Activated T-cell treated with anti-CD3 and anti-CD28 coated beads, Interleukin-2, amount 50 U/mL, for 72 hours (primary cell): ENCODE data around the gene PTPN2. TPM values are rescaled to one million over a fixed set of nuclear protein-coding genes. Genes with fewer than 3 reads are reported as not detected.
"Not testable (repeated sequence)": the region's sequence is repeated elsewhere in the genome, so short reads cannot be mapped to it uniquely, and the experiment has no call there.

Experiments used
- ATAC-seq, 2 donors: fragments of 150-1000 bp; cut with Tn5 transposase; replicated peaks in 1 of 2; 2 replicates each; pipeline ENCODE4 v1.10.0; 2021; ENCODE audit warnings: moderate library complexity in 2 of 2, mild to moderate bottlenecking in 1 of 2
- DNase-seq, 2 donors: peaks; one replicate each; pipeline ENCODE4 v3.0.0; 2021 to 2022; ENCODE audit warnings: mixed read lengths in 1 of 2
- H3K27ac Mint-ChIP-seq: one replicate; pipeline ENCODE4 v1.8.0; 2022; ENCODE audit warnings: mild to moderate bottlenecking, moderate library complexity, mixed read lengths
- H3K27me3 Mint-ChIP-seq: one replicate; pipeline ENCODE4 v1.8.0; 2022; ENCODE audit warnings: low read depth, mixed read lengths
- H3K36me3 Mint-ChIP-seq, 2 donors: one replicate each; pipeline ENCODE4 v1.8.0; 2022; ENCODE audit warnings: mixed read lengths in 2 of 2, mild to moderate bottlenecking in 1 of 2; ENCODE audit not compliant: insufficient read depth in 2 of 2
- H3K4me1 Mint-ChIP-seq: one replicate; pipeline ENCODE4 v1.8.0; 2022; ENCODE audit warnings: low read depth, mixed read lengths
- H3K4me3 Mint-ChIP-seq, 2 donors: one replicate each; pipeline ENCODE4 v1.8.0; 2022; ENCODE audit warnings: mild to moderate bottlenecking in 2 of 2, mixed read lengths in 2 of 2, moderate library complexity in 2 of 2
- H3K9me3 Mint-ChIP-seq, 2 donors: one replicate each; pipeline ENCODE4 v1.8.0; 2022; ENCODE audit warnings: mixed read lengths in 2 of 2
- total RNA-seq, 2 donors: library from RNA; stranded (reverse); gene quantifications; one replicate each; pipeline ENCODE4 v1.2.3, GENCODE V29; 2022

The PTPN2 gene
- total RNA-seq, 2 donors from 2014 or later, result 84.9 to 86.2 TPM

- no peaks in the 10 kb centered on the region for H3K4me1 Mint-ChIP-seq
- H3K36me3 Mint-ChIP-seq, result peaks cover 0 to 3% of the 10 kb centered on the region in 2 donors
- no peaks in the 10 kb centered on the region for H3K27me3 Mint-ChIP-seq
- no peak overlapping the region for H3K27ac Mint-ChIP-seq
- H3K4me3 Mint-ChIP-seq, result no peak overlapping the region
- DNase-seq (no peak), ATAC-seq (no peak)
- no peaks in the 10 kb centered on the region for H3K9me3 Mint-ChIP-seq
These were observed 97.4 kb downstream of the PTPN2 start for GRCh38 chr18:12786669-12787068.

GRCh38 chr18:12783524-12783923, 100.5 kb downstream of the PTPN2 start:
- Mint-ChIP-seq H3K36me3 (peaks cover 0 to 3% of the 10 kb centered on the region in 2 donors), H3K4me3 (no peak overlapping the region), H3K9me3 (no peaks in the 10 kb centered on the region), H3K27me3 (no peaks in the 10 kb centered on the region), H3K27ac (no peak overlapping the region), H3K4me1 (no peaks in the 10 kb centered on the region)
- DNase-seq (no peak), ATAC-seq (no peak)

- no peak for DNase-seq
- H3K4me1 Mint-ChIP-seq, result no peaks in the 10 kb centered on the region
- no peak for ATAC-seq
- no peak overlapping the region for H3K27ac Mint-ChIP-seq
- no peaks in the 10 kb centered on the region for H3K9me3 Mint-ChIP-seq
- H3K27me3 Mint-ChIP-seq, result no peaks in the 10 kb centered on the region
- peaks cover 0 to 3% of the 10 kb centered on the region in 2 donors for H3K36me3 Mint-ChIP-seq
- H3K4me3 Mint-ChIP-seq, result no peak overlapping the region
These were observed 101.5 kb downstream of the PTPN2 start for GRCh38 chr18:12782521-12782920.

- DNase-seq (no peak), ATAC-seq (no peak)
- Mint-ChIP-seq H3K27me3 (no peaks in the 10 kb centered on the region), H3K9me3 (peaks cover 0 to 4% of the 10 kb centered on the region in 2 donors), H3K27ac (no peak overlapping the region), H3K4me3 (no peak overlapping the region), H3K36me3 (peaks cover 4% of the 10 kb centered on the region in 2 donors), H3K4me1 (peaks cover 8% of the 10 kb centered on the region)
These were observed 104.6 kb downstream of the PTPN2 start for GRCh38 chr18:12779456-12779855.

- peaks cover 0 to 4% of the 10 kb centered on the region in 2 donors for H3K9me3 Mint-ChIP-seq
- no peak for DNase-seq
- H3K4me1 Mint-ChIP-seq, result peaks cover 8% of the 10 kb centered on the region
- no peak overlapping the region for H3K4me3 Mint-ChIP-seq
- no peak for ATAC-seq
- H3K27me3 Mint-ChIP-seq, result no peaks in the 10 kb centered on the region
- H3K36me3 Mint-ChIP-seq, result peaks cover 4% of the 10 kb centered on the region in 2 donors
- H3K27ac Mint-ChIP-seq, result no peak overlapping the region
These were observed 105.0 kb downstream of the PTPN2 start for GRCh38 chr18:12779043-12779442.

DNA sequence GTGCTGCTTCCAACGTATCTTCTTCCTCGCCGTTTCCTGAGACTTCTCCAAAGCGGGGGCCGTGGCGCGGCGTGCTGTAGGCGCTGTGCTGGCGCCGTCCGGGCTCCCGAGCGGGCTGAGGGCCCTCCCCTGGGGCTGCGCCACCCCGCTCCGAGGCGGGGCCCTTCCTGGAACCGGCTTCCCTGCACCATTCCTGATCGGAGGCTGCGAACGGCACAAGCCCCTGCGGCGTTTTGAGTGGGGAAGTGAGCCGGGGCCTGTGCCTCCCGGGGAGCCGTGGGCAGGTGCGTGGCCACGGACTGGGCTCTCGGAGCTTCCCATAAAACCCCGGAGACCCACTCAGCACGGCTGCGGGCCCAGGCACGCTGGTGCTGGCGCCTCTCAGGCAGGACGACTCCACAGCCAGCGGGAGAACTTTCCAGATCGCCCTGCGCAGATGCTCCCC, 106.5 kb downstream of the PTPN2 start:
- Mint-ChIP-seq H3K9me3 (peaks cover 0 to 4% of the 10 kb centered on the region in 2 donors), H3K27me3 (no peaks in the 10 kb centered on the region), H3K4me1 (peaks cover 8% of the 10 kb centered on the region), H3K27ac (no peak overlapping the region), H3K4me3 (peak overlapping the region; percentile 59 to 68), H3K36me3 (peaks cover 4% of the 10 kb centered on the region in 2 donors)
- DNase-seq (no peak), ATAC-seq (peak in 1 of 2 donors; percentile 48)

DNA sequence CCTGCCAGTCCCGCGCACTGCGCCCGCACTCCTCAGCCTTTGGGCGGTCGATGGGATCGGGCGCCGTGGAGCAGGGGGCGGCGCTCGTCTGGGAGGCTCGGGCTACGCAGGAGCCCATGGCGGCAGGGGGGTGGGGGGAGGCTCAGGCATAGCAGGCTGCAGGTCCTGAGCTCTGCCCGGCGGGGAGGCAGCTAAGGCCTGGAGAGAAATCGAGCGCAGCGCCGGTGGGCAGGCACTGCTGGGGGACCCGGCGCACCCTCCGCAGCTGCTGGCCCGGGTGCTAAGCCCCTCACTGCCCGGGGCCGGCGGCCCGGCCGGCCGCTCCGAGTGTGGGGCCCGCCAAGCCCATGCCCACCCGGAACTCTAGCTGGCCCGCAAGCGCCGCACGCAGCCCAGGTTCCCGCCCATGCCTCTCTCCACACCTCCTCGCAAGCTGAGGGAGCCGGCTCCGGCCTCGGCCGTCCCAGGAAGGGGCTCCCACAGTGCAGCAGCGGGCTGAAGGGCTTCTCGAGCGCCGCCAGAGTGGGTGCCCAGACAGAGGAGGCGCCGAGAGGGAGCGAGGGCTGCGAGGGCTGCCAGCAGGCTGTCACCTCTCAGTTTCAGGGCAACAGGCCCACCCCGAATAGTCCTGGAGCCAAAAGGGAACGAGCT, 107.1 kb downstream of the PTPN2 start:
- peak in 1 of 2 donors; percentile 20 for ATAC-seq

GRCh38 chr18:12776415-12776814, 107.6 kb downstream of the PTPN2 start:
- H3K9me3 Mint-ChIP-seq, H3K4me1 Mint-ChIP-seq, H3K36me3 Mint-ChIP-seq, DNase-seq, H3K27me3 Mint-ChIP-seq, ATAC-seq, H3K27ac Mint-ChIP-seq: not testable (repeated sequence)
- peak overlapping the region; percentile 70 to 90 for H3K4me3 Mint-ChIP-seq

More for the DNA sequence above, 107.1 kb downstream of the PTPN2 start:
- no peak for DNase-seq
- peaks cover 4% of the 10 kb centered on the region in 2 donors for H3K36me3 Mint-ChIP-seq
- no peak overlapping the region for H3K27ac Mint-ChIP-seq
- peak overlapping the region; percentile 59 to 68 for H3K4me3 Mint-ChIP-seq
- peaks cover 8% of the 10 kb centered on the region for H3K4me1 Mint-ChIP-seq
- H3K27me3 Mint-ChIP-seq, result no peaks in the 10 kb centered on the region
- H3K9me3 Mint-ChIP-seq, result peaks cover 0 to 4% of the 10 kb centered on the region in 2 donors

DNA sequence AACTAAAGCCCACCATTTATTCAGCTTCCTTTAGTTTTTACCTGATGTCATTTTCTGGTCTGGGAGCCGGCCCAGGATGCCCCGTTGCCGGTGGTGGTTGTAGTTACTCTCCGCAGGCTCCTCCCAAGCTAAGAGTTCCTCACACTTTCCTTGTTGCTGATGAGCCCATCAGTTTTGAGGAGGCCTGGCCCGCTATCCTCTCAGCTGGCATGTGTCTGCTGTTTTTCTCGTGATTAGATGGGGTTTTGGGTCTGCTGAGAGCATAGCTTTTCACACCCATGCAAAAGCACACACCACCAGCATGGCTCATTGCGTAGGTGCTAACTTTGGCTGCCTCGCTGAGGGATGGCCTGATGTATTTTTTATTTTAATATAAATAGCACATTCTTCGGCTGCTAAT, 109.1 kb downstream of the PTPN2 start:
- no peak overlapping the region for H3K27ac Mint-ChIP-seq
- peaks cover 4% of the 10 kb centered on the region in 2 donors for H3K36me3 Mint-ChIP-seq
- DNase-seq, result no peak

DNA sequence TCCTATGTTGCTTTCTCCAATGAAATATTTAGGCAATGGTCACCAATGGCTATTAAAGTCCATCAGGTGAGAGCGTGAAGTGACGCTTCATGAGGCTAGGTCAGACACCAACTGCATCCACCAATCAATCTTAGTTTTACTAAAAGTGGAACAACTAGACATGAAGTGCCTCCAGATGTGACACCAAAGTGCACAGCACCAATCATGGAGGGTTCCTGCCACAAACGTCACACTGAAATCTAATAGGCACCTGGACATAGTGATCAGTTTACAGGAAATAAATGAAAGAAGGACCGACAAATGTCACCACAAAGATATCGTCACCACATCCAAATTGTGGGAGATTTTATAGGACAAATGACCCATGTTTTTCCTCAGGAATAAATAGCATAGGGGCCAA, 110.7 kb downstream of the PTPN2 start:
- peaks cover 4% of the 10 kb centered on the region in 2 donors for H3K36me3 Mint-ChIP-seq
- H3K4me1 Mint-ChIP-seq, result peaks cover 8% of the 10 kb centered on the region
- no peak for ATAC-seq
- peak overlapping the region in 1 of 2 donors; percentile 48 for H3K4me3 Mint-ChIP-seq
- peaks cover 0 to 4% of the 10 kb centered on the region in 2 donors for H3K9me3 Mint-ChIP-seq
- no peaks in the 10 kb centered on the region for H3K27me3 Mint-ChIP-seq
- H3K27ac Mint-ChIP-seq, result no peak overlapping the region
- DNase-seq, result no peak

More for the DNA sequence above, 109.1 kb downstream of the PTPN2 start:
- Mint-ChIP-seq H3K27me3 (no peaks in the 10 kb centered on the region), H3K4me3 (peak overlapping the region; percentile 39 to 90), H3K9me3 (peaks cover 0 to 4% of the 10 kb centered on the region in 2 donors), H3K4me1 (peaks cover 8% of the 10 kb centered on the region)
- peak in 1 of 2 donors; percentile 43 for ATAC-seq

DNA sequence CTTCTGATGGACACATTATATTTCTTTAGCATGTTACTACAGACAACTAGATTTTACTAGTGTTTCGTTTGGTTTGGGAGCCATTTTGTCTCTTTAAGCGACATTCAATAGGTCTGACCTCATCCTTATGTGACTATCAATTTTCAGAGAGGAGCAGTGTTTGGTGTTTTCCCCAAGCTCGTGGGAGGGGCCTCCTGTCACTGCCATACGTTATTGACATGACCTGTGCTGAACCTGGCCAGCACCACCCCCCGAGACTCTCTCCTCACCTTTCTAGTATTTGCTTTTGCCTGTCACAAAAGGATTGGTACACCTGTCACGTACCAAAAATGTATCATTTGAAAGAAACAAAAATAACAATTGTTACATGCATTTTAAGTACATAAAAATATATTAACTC, 111.9 kb downstream of the PTPN2 start:
- Mint-ChIP-seq H3K9me3 (peaks cover 0 to 4% of the 10 kb centered on the region in 2 donors), H3K27me3 (no peaks in the 10 kb centered on the region), H3K36me3 (peaks cover 4% of the 10 kb centered on the region in 2 donors), H3K4me3 (no peak overlapping the region), H3K4me1 (peaks cover 8% of the 10 kb centered on the region), H3K27ac (no peak overlapping the region)
- DNase-seq (no peak), ATAC-seq (no peak)

DNA sequence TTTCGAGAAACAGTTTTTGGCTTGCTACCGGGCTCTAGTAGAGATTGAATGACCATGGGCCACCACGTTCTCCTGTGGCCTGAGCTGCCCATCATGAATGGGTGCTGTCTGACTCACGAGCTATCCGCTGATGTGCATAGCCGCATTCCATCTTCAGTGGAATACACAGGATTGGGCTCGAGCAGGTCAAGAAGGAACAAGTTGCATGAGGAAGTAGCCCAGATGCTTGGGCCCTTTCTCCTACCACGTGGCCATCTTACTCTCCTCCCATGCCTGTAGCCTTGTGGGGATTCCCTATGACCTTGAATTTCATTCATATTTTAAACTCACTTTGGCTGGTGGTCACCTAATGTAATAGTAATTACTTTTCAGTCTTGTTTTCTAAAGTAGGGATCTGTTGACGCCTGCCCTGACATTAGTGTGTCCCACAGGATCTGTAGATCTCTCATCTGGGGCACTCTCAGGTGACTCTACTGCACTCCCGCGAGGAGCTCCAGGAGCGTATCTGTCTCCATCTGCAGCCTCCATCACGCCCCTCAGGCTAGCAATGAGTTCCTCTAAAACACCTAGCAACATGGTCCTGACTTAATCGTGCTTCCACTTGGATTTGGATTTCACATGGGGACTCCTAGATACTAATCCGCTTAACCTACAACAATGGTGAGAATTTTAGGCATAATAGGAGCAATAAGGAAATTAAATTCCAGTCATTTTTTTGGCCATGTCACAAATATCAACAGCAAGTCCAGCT, 113.4 kb downstream of the PTPN2 start:
- Mint-ChIP-seq H3K4me3 (no peak overlapping the region), H3K36me3 (no peaks in the 10 kb centered on the region), H3K27me3 (no peaks in the 10 kb centered on the region), H3K9me3 (no peaks in the 10 kb centered on the region), H3K4me1 (peaks cover 3% of the 10 kb centered on the region), H3K27ac (no peak overlapping the region)
- DNase-seq (no peak), ATAC-seq (no peak)

- Mint-ChIP-seq H3K4me1 (no peaks in the 10 kb centered on the region), H3K9me3 (no peaks in the 10 kb centered on the region), H3K4me3 (no peak overlapping the region), H3K36me3 (no peaks in the 10 kb centered on the region), H3K27me3 (no peaks in the 10 kb centered on the region), H3K27ac (no peak overlapping the region)
- no peak for DNase-seq
- ATAC-seq, result no peak
These were observed 114.2 kb downstream of the PTPN2 start for GRCh38 chr18:12769644-12770440.
